ENCODE results near the gene ESYT2.

- no peak for TF ChIP-seq CTCF (conservative IDR thresholded peaks at IDR 0.05 in 1 of 2, IDR thresholded peaks at IDR 0.05 in 1 of 2; ENCODE audit: low read depth in 1 of 2, low read length in 2 of 2)
- TF ChIP-seq EZH2 (IDR thresholded peaks at IDR 0.05; ENCODE audit: low read length, missing control alignments), result no peak
Measured at GRCh38 chr7:158702944-158703343, 126.4 kb downstream of the ESYT2 start.

Measured in fibroblast of lung (primary cell).